Measurements from ENCODE around the gene HSF5.

DNA sequence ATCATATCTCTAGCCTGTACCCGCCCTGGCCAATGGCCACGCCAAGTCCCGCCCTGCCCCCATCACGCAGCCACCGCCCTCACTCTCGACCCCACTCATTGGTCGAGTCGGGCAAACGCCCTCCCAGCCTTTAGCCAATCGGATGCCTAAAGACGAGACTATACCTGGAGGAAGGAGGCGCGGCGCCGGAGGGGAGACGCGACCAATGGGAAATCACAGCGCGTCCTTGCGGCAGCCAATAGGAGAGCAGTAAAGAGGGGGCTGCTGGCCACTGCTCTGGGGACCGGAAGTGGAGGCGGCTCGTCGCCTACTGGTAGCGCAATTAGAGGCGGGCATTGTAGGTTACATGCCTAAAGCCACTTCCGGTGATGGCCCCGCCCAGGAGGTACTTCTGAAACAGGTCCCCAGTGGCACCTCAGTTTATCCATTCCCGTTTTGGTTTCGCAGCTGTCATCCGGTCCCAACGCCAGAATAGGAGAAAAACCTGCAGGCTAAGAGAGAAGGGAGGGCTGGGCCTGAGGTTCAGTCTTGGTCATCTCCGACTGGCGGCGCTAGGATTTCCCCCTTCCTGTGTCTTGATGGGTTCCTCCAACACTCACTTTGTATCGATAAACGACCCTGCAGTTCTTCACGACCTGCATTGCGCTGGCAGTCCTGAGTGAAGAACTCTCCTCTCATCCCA, 29.9 kb upstream of the HSF5 start:
- TF ChIP-seq, protein P1, sequence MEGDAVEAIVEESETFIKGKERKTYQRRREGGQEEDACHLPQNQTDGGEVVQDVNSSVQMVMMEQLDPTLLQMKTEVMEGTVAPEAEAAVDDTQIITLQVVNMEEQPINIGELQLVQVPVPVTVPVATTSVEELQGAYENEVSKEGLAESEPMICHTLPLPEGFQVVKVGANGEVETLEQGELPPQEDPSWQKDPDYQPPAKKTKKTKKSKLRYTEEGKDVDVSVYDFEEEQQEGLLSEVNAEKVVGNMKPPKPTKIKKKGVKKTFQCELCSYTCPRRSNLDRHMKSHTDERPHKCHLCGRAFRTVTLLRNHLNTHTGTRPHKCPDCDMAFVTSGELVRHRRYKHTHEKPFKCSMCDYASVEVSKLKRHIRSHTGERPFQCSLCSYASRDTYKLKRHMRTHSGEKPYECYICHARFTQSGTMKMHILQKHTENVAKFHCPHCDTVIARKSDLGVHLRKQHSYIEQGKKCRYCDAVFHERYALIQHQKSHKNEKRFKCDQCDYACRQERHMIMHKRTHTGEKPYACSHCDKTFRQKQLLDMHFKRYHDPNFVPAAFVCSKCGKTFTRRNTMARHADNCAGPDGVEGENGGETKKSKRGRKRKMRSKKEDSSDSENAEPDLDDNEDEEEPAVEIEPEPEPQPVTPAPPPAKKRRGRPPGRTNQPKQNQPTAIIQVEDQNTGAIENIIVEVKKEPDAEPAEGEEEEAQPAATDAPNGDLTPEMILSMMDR (IDR thresholded peaks at IDR 0.05; ENCODE audit: low read depth, low read length): no peak
- TF ChIP-seq POLR2A (IDR thresholded peaks at IDR 0.05; ENCODE audit: extremely low read depth, insufficient read length): peak; percentile 36

Measured in NB4 (cell line).